HL-60 (cell line): ENCODE results near the gene GPR84.

Experiments
- CTCF ChIP-seq: IDR thresholded peaks from one replicate; pipeline ENCODE4 v1.5.1; 2011; ENCODE audit warnings: low read length, control low read depth, inconsistent platforms; ENCODE audit not compliant: insufficient read depth
- GABPA ChIP-seq: IDR thresholded peaks from 2 replicates; pipeline ENCODE4 v1.6.1; 2012; ENCODE audit warnings: low read depth
- POLR2AphosphoS5 ChIP-seq: IDR thresholded peaks from 2 replicates; pipeline ENCODE4 v1.6.1; 2012; ENCODE audit warnings: low read depth
- REST ChIP-seq: IDR thresholded peaks from 2 replicates; pipeline ENCODE4 v1.6.1; 2012; ENCODE audit warnings: low read depth; ENCODE audit not compliant: insufficient replicate concordance
- SPI1 ChIP-seq: IDR thresholded peaks from 2 replicates; pipeline ENCODE4 v1.6.1; 2012; ENCODE audit warnings: low read depth, mild to moderate bottlenecking, borderline replicate concordance

- TF ChIP-seq CTCF (no peak), POLR2AphosphoS5 (no peak), SPI1 (no peak), GABPA (no peak), REST (no peak)
These were observed 25.4 kb upstream of the GPR84 start for GRCh38 chr12:54389607-54390175.
